ENCODE data around the gene MAK.

DNA sequence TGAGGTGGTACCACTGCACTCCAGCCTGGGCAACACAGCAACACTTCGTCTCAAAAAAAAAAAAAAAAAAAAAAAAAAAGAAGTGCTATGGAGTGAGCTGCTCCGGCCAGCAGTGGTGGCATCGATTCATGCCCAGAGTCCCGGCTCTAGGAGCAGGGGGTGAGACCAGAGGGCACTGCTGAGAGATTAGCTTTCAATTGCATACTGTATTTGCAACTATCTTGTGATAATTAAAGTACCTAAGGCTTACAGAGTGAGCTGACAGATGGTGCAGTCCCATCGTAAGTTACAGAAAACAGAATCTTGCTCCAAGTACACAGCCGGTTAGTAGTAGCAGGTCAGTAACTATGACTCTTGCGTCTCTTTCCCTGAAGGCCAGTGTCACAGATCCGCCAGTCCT, 59.3 kb downstream of the MAK start:
- TF ChIP-seq EZH2 (optimal IDR thresholded peaks at IDR 0.05; ENCODE audit: low read depth, low read length) (no peak), CTCF (IDR thresholded peaks at IDR 0.05; ENCODE audit: low read length) (no peak), EZH2phosphoT487 (IDR thresholded peaks at IDR 0.05; ENCODE audit: low read length) (no peak)

All from MM.1S (cell line).